Activated T-helper 2 cell treated with anti-CD3 and anti-CD28 coated beads, Interferon-gamma antibody, Interleukin-2, Interleukin-4, amounts not matched to agents 10 μg/mL and 5 μg/mL and 100 μg/mL, durations not matched to agents 14 hours and 24 hours and 36 hours (primary cell): ENCODE results near the gene RAB11FIP4. TPM values are rescaled to one million over a fixed set of nuclear protein-coding genes. Genes with fewer than 3 reads are reported as not detected.

Source experiments
- DNase-seq: peaks from one replicate; pipeline ENCODE4 v3.0.0; 2021; ENCODE audit warnings: low spot score
- H3K27ac Mint-ChIP-seq: one replicate; pipeline ENCODE4 v1.8.0; 2021; ENCODE audit warnings: mixed read lengths
- H3K27me3 Mint-ChIP-seq: one replicate; pipeline ENCODE4 v1.8.0; 2021; ENCODE audit warnings: low read depth, mixed read lengths
- H3K36me3 Mint-ChIP-seq: one replicate; pipeline ENCODE4 v1.8.0; 2021; ENCODE audit warnings: low read depth, mixed read lengths
- H3K4me1 Mint-ChIP-seq: one replicate; pipeline ENCODE4 v1.8.0; 2021; ENCODE audit warnings: low read depth, mixed read lengths
- H3K4me3 Mint-ChIP-seq: one replicate; pipeline ENCODE4 v1.8.0; 2021; ENCODE audit warnings: low read depth, mild to moderate bottlenecking, moderate library complexity, mixed read lengths
- H3K9me3 Mint-ChIP-seq: one replicate; pipeline ENCODE4 v1.8.0; 2021; ENCODE audit warnings: mixed read lengths
- intact Hi-C: fragments of 100-400 bp; cut with micrococcal nuclease; formaldehyde crosslinking; loops from one replicate; pipeline ENCODE4 v1.15.1; 2023
- total RNA-seq: library from RNA; stranded (reverse); gene quantifications from 2 replicates; pipeline ENCODE4 v1.2.3, GENCODE V29; 2022

RAB11FIP4 gene
- total RNA-seq, 1 donor from 2014 or later = 26.2 TPM

GRCh38 chr17:31491376-31492131, 100.1 kb downstream of the RAB11FIP4 start:
- Mint-ChIP-seq H3K4me1 (peaks cover 72% of the 10 kb centered on the region), H3K36me3 (peaks cover 9% of the 10 kb centered on the region), H3K27me3 (no peaks in the 10 kb centered on the region), H3K27ac (peak overlapping the region; percentile 61), H3K9me3 (no peaks in the 10 kb centered on the region), H3K4me3 (peak overlapping the region; percentile 27)
- no peak for DNase-seq
- intact Hi-C loops = loop anchor here (5.0 kb wide), 1 partner anchor 179 kb away; the partner anchor contains the start of gene EVI2B

GRCh38 chr17:31492206-31492605, 100.7 kb downstream of the RAB11FIP4 start:
- peak overlapping the region; percentile 53 for H3K27ac Mint-ChIP-seq
- intact Hi-C loops = loop anchor here (5.0 kb wide), 1 partner anchor 180 kb away; the partner anchor contains the start of gene EVI2B
- peaks cover 9% of the 10 kb centered on the region for H3K36me3 Mint-ChIP-seq
- no peaks in the 10 kb centered on the region for H3K9me3 Mint-ChIP-seq
- DNase-seq = no peak
- H3K27me3 Mint-ChIP-seq = no peaks in the 10 kb centered on the region
- peaks cover 71% of the 10 kb centered on the region for H3K4me1 Mint-ChIP-seq
- H3K4me3 Mint-ChIP-seq = no peak overlapping the region

DNA sequence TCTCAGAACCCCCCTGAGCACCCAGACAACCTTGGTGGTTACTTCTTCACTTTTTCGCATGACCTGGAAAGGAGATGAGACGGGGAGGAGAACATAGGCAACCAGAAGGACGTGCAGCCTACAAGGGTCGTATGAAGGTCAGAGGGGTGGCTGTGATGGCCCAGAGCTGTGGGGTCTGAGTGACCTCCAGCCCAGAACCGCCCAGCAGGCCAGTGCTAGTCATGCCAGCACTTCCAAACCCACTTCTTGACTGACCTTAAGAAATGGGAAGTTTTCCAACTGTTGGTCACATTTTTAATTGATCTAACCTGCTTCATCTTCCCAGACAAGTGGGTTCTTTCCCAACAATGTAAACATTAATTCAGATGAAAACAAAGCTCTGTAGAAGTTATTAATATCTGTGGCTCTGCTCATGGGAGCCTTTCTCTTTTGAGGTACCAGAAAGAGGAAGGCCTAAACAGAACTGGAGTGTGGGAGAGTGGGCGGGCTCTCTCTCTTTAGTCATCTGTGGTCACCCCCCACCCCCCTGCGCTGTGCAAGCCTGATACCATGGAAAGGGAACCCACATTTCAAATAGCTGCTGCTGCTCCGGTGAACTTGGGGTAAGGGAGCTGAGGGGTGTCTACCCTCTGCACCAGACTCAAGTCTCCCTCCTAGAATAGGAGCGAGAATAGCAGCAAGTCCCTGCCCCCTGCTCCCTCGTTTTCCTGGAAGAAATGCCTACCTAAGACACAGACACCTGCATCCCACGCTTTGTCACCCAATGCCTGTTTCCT, 101.6 kb downstream of the RAB11FIP4 start:
- DNase-seq = peak; percentile 38
- peak overlapping the region; percentile 93 for H3K27ac Mint-ChIP-seq

GRCh38 chr17:31493656-31494155, 102.2 kb downstream of the RAB11FIP4 start:
- no peak for DNase-seq
- H3K4me1 Mint-ChIP-seq = peaks cover 77% of the 10 kb centered on the region
- intact Hi-C loops = loop anchor here (1.0 to 5.0 kb wide), 2 partner anchors 15 to 181 kb away; partner anchors contain the start of gene EVI2B
- H3K9me3 Mint-ChIP-seq = no peaks in the 10 kb centered on the region
- H3K36me3 Mint-ChIP-seq = peaks cover 9% of the 10 kb centered on the region
- H3K27me3 Mint-ChIP-seq = no peaks in the 10 kb centered on the region
- H3K27ac Mint-ChIP-seq = peak overlapping the region; percentile 93
- H3K4me3 Mint-ChIP-seq = peak overlapping the region; percentile 65

More for the DNA sequence above, 101.6 kb downstream of the RAB11FIP4 start:
- H3K4me1 Mint-ChIP-seq = peaks cover 73% of the 10 kb centered on the region
- H3K36me3 Mint-ChIP-seq = peaks cover 9% of the 10 kb centered on the region
- H3K9me3 Mint-ChIP-seq = no peaks in the 10 kb centered on the region
- peak overlapping the region; percentile 65 for H3K4me3 Mint-ChIP-seq
- no peaks in the 10 kb centered on the region for H3K27me3 Mint-ChIP-seq
- intact Hi-C loops = loop anchor here (1.0 to 5.0 kb wide), 2 partner anchors 15 to 181 kb away; partner anchors contain the start of gene EVI2B

- no peaks in the 10 kb centered on the region for H3K9me3 Mint-ChIP-seq
- H3K4me1 Mint-ChIP-seq = peaks cover 78% of the 10 kb centered on the region
- intact Hi-C loops = loop anchor here (5.0 kb wide), 1 partner anchor 182 kb away; the partner anchor contains the start of gene EVI2B
- peaks cover 9% of the 10 kb centered on the region for H3K36me3 Mint-ChIP-seq
- DNase-seq = peak; percentile 65
- H3K4me3 Mint-ChIP-seq = peak overlapping the region; percentile 65
- H3K27ac Mint-ChIP-seq = peak overlapping the region; percentile 93
- no peaks in the 10 kb centered on the region for H3K27me3 Mint-ChIP-seq
Observed at GRCh38 chr17:31494259-31495021, 103.0 kb downstream of the RAB11FIP4 start.

DNA sequence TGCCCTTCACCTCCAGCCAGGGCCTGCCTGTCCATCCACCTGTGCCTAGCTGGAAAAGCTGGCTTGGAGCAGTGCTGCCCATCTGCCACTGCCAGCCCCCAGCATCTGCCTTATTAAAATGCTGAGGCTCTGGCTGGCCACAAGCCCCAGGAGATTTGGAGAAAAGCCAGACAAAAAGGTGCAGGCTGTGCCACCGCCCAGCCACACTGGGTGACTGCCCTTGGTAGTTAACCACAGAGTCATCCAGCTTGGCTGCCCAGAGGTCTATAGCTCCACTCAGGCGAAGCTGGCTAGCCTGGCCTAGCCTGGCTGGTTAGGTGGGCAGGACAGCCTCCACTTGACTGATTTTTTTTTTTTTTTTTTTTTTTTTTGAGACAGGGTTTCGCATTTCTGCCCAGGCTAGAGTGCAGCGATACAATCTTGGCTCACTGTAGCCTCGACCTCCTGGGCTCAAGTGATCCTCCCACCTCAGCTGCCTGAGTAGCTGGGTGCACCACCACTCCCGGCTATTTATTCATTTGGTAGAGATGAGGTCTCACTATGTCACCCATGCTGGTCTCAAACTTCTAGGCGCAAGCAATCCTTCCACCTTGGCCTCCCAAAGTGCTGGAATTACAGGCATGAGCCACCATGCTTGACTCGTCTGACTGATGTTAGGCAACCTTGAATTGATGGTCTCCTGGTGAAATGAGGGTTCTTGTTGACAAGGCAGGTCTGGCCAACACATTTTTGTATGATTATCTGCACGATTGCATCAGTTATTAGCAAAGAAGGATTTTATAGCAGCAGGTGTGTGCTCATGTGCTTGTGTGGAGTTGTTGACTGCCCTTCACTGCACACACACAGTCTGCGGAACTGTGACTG, 103.8 kb downstream of the RAB11FIP4 start:
- peak overlapping the region; percentile 89 for H3K27ac Mint-ChIP-seq
- H3K4me3 Mint-ChIP-seq = no peak overlapping the region
- intact Hi-C loops = no loop called here
- peaks cover 9% of the 10 kb centered on the region for H3K36me3 Mint-ChIP-seq
- H3K27me3 Mint-ChIP-seq = no peaks in the 10 kb centered on the region
- peaks cover 79% of the 10 kb centered on the region for H3K4me1 Mint-ChIP-seq
- no peaks in the 10 kb centered on the region for H3K9me3 Mint-ChIP-seq
- no peak for DNase-seq

DNA sequence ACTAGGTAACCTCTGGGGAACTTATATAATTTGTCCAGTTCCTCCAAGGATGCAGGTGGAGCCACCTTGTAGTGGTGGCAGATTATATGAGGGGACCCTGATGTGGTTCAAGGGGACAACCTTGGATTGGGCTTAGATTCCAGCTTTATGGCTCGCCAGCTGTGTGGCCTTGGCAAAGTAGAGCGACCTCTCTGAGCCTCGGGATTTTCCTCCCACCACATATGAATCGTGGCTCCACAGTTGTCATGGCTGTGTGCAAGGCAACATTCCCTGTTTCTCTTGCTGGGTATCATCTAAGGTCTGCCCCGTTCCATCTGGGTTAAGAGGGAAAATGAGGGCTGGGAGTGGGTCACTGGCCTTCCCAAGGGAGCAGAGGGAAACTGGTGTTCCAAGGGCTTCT, 104.6 kb downstream of the RAB11FIP4 start:
- Mint-ChIP-seq H3K4me3 (no peak overlapping the region), H3K9me3 (no peaks in the 10 kb centered on the region), H3K4me1 (peaks cover 74% of the 10 kb centered on the region), H3K36me3 (peaks cover 6% of the 10 kb centered on the region), H3K27ac (no peak overlapping the region), H3K27me3 (no peaks in the 10 kb centered on the region)
- DNase-seq = no peak
- intact Hi-C loops = no loop called here

DNA sequence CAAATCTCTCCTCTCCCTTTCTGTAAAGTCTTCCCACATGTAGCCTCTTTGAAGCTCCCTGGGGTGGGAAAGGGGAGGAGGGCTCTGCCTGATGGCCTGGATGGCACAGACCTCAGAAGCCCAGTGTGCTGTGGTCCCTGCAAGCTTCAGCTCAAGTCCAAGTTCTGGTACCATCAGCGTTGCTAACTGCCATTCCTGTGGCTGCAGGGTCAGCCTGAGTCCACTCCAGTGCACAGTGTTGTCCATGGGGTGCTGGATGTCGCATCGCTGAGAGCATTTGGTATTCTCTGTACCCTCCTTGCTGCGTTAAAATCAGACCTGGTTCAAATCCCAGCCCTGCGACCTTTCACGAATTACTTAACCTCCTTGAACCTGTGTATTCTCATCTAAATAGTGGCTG, 105.1 kb downstream of the RAB11FIP4 start:
- intact Hi-C loops = no loop called here
- Mint-ChIP-seq H3K27ac (no peak overlapping the region), H3K27me3 (no peaks in the 10 kb centered on the region), H3K36me3 (peaks cover 2% of the 10 kb centered on the region), H3K9me3 (no peaks in the 10 kb centered on the region), H3K4me1 (peaks cover 69% of the 10 kb centered on the region), H3K4me3 (no peak overlapping the region)
- no peak for DNase-seq

DNA sequence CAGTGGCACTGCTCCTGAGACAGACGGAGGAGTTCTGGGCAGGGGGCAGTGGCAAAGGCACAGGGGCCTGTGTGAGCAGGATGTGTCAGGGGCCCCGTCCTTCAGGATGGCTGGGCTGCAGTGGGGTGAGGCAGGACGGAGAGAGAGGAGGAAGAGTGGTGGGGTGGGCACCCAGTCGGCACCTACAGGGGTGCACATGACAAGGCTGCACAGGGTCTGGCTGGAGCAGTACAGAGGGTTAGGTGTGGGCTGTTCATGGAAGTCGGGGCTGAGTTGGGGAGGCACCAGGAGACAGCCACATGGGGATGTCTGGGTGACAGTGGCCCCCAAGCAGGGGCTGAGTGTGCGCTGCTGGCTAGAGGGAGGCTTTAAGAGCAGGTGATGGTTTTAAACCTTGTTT, 106.0 kb downstream of the RAB11FIP4 start:
- H3K4me1 Mint-ChIP-seq = peaks cover 61% of the 10 kb centered on the region
- H3K36me3 Mint-ChIP-seq = peaks cover 2% of the 10 kb centered on the region
- H3K4me3 Mint-ChIP-seq = no peak overlapping the region
- H3K9me3 Mint-ChIP-seq = no peaks in the 10 kb centered on the region
- no peaks in the 10 kb centered on the region for H3K27me3 Mint-ChIP-seq
- intact Hi-C loops = no loop called here
- H3K27ac Mint-ChIP-seq = no peak overlapping the region
- no peak for DNase-seq

- Mint-ChIP-seq H3K27ac (no peak overlapping the region), H3K9me3 (no peaks in the 10 kb centered on the region), H3K36me3 (no peaks in the 10 kb centered on the region), H3K4me1 (peaks cover 53% of the 10 kb centered on the region), H3K27me3 (no peaks in the 10 kb centered on the region), H3K4me3 (no peak overlapping the region)
- no peak for DNase-seq
- intact Hi-C loops = no loop called here
Observed at GRCh38 chr17:31497994-31498826, 106.7 kb downstream of the RAB11FIP4 start.
